ENCODE data around the gene ANKRD29. TPM values are rescaled to one million over a fixed set of nuclear protein-coding genes. Genes with fewer than 3 reads are reported as not detected.

The ANKRD29 gene
- total and polyA plus RNA-seq, 8 donors: 23.1 to 75.5 (median 46.1) TPM

- no peaks in the 10 kb centered on the region for H3K36me3 ChIP-seq
- peak; percentile 83 for ATAC-seq
- intact Hi-C loops (cut with DNase I): no loop called here
- no peaks in the 10 kb centered on the region for H3K27me3 ChIP-seq
- no peak overlapping the region for H3K27ac ChIP-seq
- DNase-seq: no peak
- no peak for TF ChIP-seq CTCF (IDR thresholded peaks at IDR 0.05)
- no peak overlapping the region for H3K4me3 ChIP-seq
- no peaks in the 10 kb centered on the region for H3K4me1 ChIP-seq
- H3K9me3 ChIP-seq: peaks cover 0 to 4% of the 10 kb centered on the region in 2 donors
These were observed 47.4 kb upstream of the ANKRD29 start for GRCh38 chr18:23710068-23710527.

- intact Hi-C loops (cut with DNase I): no loop called here
- no peak overlapping the region for H3K4me3 ChIP-seq
- H3K27ac ChIP-seq: no peak overlapping the region
- no peaks in the 10 kb centered on the region for H3K4me1 ChIP-seq
- DNase-seq (no peak), ATAC-seq (no peak)
- H3K27me3 ChIP-seq: peaks cover 0 to 8% of the 10 kb centered on the region in 2 donors
- peaks cover 0 to 4% of the 10 kb centered on the region in 2 donors for H3K9me3 ChIP-seq
- no peak for TF ChIP-seq CTCF (IDR thresholded peaks at IDR 0.05)
- no peaks in the 10 kb centered on the region for H3K36me3 ChIP-seq
These were observed 44.4 kb upstream of the ANKRD29 start for GRCh38 chr18:23706971-23707640.

GRCh38 chr18:23704806-23705205 lies 42.1 kb upstream of the ANKRD29 start:
- no peak for DNase-seq
- H3K4me3 ChIP-seq: no peak overlapping the region
- intact Hi-C loops (cut with DNase I): no loop called here
- peaks cover 0 to 17% of the 10 kb centered on the region in 2 donors for H3K27me3 ChIP-seq
- ATAC-seq: no peak
- H3K9me3 ChIP-seq: peaks cover 0 to 4% of the 10 kb centered on the region in 2 donors
- H3K27ac ChIP-seq: no peak overlapping the region
- no peaks in the 10 kb centered on the region for H3K36me3 ChIP-seq
- H3K4me1 ChIP-seq: no peaks in the 10 kb centered on the region
- no peak for TF ChIP-seq CTCF (IDR thresholded peaks at IDR 0.05)

- ATAC-seq: no peak
- intact Hi-C loops (cut with DNase I): no loop called here
- no peaks in the 10 kb centered on the region for H3K36me3 ChIP-seq
- H3K9me3 ChIP-seq: peaks cover 0 to 4% of the 10 kb centered on the region in 2 donors
- no peak for DNase-seq
- TF ChIP-seq CTCF (IDR thresholded peaks at IDR 0.05): no peak
- peaks cover 0 to 17% of the 10 kb centered on the region in 2 donors for H3K27me3 ChIP-seq
- H3K27ac ChIP-seq: no peak overlapping the region
- no peaks in the 10 kb centered on the region for H3K4me1 ChIP-seq
- no peak overlapping the region for H3K4me3 ChIP-seq
These were observed 41.3 kb upstream of the ANKRD29 start for GRCh38 chr18:23703987-23704384.

- peak in 1 of 2 donors; percentile 14 for TF ChIP-seq CTCF (IDR thresholded peaks at IDR 0.05)
- Histone ChIP-seq H3K27ac (no peak overlapping the region), H3K36me3 (no peaks in the 10 kb centered on the region), H3K27me3 (peaks cover 0 to 17% of the 10 kb centered on the region in 2 donors), H3K4me1 (no peaks in the 10 kb centered on the region), H3K4me3 (no peak overlapping the region), H3K9me3 (peaks cover 0 to 4% of the 10 kb centered on the region in 2 donors)
- DNase-seq: no peak
- ATAC-seq: peak; percentile 91
- intact Hi-C loops (cut with DNase I): no loop called here
These were observed 40.6 kb upstream of the ANKRD29 start for GRCh38 chr18:23703057-23703986.

All from left lung (tissue), 10 donors.